Liver (tissue), 2 donors: ENCODE data around the gene RHOT2.

Experiments
- FOXA2 ChIP-seq: IDR thresholded peaks from 2 replicates; pipeline ENCODE4 v1.6.1; 2016; ENCODE audit warnings: antibody characterized with exemption
- TF ChIP-seq, protein P1 (sequence below): fragments of 150-350 bp; IDR thresholded peaks from 2 replicates; pipeline ENCODE4 v1.5.1; 2017; ENCODE audit warnings: improper control_type of control experiment, low read depth, low read length; ENCODE audit not compliant: missing input control
- donor health status: healthy.

DNA sequence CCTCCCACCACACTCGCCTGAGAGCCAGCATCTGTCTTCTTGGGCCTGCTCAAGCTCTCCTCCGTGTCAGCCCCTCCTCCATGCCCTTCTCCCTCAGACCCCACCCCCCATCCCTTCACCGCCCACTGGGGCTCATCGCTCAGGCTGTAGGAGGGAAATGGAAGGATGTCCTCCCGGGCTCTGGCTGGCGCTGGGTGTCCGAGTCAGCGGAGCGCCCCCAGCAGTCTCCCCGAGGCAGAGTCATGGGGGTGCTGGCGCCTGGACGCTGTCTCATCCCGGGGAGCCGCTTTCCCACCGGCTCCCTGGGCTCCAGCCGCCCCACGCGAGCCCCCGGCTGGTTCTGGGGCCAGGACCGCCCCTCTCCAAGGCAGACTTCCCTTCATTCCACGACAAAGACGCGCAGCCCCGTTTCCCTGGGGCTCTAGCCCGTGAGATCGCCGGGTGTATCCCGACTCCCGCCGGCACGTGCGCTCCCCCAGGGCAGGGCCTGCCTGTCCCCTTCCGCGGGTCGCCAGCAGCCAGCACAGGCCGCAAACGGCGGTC, 52.6 kb downstream of the RHOT2 start:
- TF ChIP-seq, protein P1, sequence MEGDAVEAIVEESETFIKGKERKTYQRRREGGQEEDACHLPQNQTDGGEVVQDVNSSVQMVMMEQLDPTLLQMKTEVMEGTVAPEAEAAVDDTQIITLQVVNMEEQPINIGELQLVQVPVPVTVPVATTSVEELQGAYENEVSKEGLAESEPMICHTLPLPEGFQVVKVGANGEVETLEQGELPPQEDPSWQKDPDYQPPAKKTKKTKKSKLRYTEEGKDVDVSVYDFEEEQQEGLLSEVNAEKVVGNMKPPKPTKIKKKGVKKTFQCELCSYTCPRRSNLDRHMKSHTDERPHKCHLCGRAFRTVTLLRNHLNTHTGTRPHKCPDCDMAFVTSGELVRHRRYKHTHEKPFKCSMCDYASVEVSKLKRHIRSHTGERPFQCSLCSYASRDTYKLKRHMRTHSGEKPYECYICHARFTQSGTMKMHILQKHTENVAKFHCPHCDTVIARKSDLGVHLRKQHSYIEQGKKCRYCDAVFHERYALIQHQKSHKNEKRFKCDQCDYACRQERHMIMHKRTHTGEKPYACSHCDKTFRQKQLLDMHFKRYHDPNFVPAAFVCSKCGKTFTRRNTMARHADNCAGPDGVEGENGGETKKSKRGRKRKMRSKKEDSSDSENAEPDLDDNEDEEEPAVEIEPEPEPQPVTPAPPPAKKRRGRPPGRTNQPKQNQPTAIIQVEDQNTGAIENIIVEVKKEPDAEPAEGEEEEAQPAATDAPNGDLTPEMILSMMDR: no peak
- no peak for TF ChIP-seq FOXA2
